HS-5 (cell line): ENCODE measurements around the gene PPM1F.

Source experiments
- DNase-seq: peaks from one replicate; pipeline ENCODE4 v3.0.0-alpha.2; 2012; ENCODE audit warnings: low read depth

PPM1F gene

GRCh38 chr22:21952586-21953571, at the start of gene PPM1F:
Gene PPM1F, minus strand, starts transcription at chr22:21952848. Its CDS starts 6,800 bp downstream, at chr22:21946048.
- DNase-seq, result no peak

GRCh38 chr22:22001664-22002525, 49.2 kb upstream of the PPM1F start:
- no peak for DNase-seq

DNA sequence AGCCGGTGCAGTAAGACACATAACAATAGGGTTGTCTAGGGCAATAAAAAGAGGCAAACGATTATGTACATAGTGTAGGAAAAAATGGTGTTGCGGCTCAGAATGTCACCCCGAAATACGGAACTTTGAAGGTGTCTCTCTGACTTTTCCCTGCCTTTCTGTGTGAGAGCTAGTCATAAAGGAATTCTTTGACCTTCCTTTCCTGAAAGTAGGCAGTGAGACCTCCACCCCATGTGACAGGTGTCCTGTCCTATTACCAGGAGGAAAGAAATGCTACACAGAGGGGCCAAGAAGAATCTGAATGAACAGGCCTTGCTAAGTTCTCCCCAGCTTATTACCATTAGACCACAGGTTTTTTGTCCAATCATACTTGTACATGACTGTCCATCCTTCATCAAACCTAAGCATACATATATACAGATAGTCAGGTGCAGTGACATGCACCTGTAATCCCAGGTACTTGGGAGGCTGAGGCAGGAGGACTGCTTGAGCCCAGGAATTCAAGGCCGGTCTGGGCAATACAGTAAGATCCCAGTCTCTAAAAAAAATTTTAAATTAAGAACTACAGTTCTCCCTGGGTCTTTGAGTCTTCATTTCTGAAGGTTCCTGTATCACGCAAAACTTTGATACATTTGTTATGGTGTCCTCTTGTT, 46.1 kb upstream of the PPM1F start:
- no peak for DNase-seq

DNA sequence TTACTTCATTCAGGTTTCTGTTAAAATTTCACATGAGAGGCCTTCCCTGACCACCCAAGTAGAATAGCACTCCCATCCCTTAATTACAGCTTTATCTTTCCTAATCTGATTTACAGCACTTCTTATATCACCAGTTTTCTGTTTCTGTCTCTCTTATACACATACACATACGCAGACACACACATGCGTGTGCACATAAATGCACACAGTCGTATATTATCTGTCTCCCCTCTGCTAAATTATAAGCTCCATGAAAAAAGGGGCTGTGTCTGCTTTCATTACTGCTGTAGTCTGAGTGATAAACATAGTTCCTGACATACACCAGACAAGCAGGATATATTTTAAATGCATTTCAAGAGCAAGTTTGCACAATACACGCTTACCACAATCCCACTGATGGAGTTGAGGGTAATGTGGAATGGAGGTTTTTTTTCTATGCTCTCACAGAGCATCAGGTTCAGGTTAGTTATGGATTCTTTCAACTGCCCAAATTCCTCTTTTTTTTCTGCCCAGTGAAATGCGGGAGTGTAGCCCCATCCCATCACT, 43.6 kb upstream of the PPM1F start:
- DNase-seq, result no peak

DNA sequence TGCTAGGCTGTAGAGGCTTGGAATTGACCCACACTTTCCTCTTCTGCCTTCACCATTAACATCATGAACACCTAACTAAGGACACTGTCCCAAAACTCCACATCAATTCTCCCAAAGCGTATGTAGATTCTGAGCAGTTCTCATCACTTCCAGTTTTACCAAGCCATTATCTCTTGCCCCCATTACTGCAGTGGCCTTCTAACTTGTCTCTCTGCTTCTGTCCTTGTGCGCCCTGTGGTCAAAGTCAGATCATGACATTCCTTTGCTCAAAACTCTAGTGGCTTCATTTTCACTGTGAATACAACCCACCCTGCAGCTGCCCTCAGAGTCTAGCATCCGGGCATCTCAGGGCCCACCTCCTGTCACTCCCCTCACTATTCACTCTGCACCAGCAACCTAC, 43.0 kb upstream of the PPM1F start:
- DNase-seq, result no peak

DNA sequence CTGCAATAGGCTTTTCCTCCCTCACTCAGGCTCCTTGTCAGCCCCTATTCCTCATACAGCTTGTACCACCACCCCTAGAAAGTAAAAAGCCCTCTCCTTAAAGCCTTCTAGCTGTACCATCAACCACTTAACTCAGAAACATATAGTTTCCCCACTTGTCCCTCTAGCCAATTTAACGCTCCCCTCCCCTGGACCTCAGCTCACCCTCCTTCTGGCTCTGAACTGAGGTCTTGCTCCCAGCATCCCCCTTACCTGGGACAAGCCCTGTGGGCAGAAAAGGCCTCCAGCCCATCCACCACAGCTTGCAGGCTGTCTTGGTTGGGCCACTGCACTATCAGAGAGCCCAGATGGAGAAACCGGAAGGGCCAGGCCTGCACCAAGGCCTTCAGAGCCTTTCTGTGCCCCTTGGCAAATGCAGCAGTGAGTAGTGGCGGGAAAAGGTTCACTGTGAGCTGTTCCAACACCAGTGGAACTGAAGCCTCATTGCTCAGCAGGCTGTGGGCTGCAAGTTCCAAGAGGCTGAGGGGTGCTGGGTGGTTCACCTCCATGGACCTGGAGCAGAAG, 42.3 kb upstream of the PPM1F start:
- DNase-seq, result no peak

GRCh38 chr22:21992593-21993237, 40.1 kb upstream of the PPM1F start:
- no peak for DNase-seq

DNA sequence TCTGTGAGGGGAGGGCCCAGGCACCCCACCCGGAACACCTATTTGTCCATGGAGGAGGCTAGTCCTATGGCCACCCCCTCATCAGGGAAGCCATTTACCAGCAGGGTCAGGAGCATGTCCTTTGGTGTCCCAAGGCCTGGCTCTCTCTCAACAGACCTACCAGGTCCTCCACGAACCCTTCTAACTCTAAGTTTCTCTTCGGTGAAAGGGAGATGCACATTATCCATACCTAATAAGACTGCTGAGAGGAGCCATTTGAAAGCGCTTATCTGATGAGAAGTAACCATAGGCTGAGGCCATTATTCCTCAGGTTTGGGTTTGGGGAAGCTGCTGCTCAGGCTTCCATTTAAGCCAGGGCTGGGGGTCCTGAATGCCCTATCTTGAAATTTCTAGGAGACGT, 39.1 kb upstream of the PPM1F start:
- DNase-seq, result no peak

DNA sequence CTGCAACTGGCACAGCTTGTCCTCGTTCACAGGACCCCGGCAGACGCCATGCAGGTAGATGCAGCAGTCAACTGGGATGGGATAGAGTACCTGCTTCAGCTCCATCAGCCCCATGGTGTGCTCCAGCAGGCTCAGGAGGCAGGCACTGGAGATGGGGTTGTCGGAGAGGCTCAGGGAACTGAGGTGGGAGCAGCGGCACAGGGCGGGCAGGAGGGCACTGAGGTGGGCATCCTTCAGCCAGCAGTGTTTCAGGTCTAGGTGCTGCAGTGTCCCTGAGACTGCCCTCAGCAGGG, 38.6 kb upstream of the PPM1F start:
- DNase-seq, result no peak

DNA sequence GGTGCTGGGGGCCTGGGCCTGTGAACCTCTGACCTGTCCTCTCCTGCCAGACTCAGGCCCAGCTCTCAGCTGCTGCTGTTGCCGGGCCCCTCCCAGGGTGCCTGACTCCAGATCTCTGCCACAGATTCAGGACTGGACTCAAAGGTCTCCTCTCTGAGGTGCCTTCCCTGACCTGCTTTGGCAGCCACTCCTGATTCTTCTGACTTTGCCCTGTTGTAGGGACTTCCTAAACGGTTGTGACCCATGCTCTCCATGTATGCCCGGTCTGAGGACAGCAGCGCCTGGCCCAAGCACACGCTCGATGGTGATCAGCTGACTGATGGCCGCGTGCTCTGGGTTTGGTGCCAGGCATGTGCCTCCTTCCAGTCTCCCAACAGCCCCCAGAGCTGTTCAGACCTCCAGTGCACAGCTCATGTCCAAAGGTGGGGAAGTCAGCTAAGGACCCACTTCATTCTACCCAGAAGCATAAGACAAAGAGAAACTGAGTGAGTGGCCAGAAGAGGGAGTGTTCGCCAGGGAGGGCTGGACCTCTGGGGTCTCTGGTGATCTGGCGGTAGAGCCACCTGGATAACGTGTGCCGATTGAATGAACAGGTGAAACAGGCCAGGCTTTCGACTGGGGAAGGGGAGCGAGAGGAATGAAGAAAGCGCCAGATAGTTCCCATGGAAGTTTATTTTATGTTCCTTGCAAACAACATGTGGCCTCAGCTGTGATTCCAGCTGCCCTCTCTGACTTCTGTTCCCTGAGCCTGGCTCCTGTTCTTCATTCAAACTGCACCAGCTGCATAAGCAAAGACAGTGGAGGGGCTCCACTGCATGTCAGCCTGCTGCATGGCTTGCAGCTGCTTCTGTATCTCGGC, 38.0 kb upstream of the PPM1F start:
- no peak for DNase-seq

- no peak for DNase-seq
Measured at GRCh38 chr22:21989049-21989448, 36.4 kb upstream of the PPM1F start.

DNA sequence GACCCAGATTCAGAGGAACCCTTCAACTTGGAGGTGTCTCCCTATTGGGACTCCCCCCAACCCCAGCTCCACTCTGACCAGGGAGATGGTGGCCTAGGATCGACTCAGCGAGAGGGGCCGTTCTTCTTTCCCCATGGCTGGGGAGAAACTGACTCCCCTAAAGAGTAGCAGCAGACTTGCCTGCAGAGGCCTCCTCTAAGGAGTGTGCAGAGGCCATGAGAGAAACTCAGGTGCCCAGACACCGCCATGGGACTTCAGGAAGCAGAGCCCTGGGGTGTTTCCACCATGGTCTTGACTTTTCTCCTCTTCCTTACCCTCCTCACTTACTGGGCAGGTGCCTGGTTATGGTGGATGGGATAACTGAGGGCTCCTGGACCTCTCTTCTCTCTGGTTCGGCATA, 32.6 kb upstream of the PPM1F start:
- DNase-seq, result no peak

DNA sequence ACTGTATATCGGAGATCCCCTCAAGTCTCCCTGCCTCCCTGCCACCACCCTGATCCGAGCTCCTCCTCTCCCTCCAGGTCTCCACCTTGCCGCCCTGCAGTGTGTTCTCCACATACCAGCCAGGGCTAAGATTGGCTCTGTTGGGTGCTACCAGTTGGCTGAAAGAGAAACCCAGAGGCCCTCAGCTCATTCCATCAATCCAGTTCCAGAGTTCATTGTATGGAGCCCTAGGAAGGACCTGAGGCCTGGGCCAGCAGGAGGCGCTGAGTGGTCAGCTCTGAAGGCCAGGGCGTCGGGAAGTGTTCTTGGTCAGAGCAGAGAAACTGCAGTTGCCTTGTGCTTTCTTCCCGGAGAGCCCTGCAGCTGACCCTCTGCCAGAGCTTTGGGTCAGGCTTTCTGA, 32.1 kb upstream of the PPM1F start:
- DNase-seq, result no peak

DNA sequence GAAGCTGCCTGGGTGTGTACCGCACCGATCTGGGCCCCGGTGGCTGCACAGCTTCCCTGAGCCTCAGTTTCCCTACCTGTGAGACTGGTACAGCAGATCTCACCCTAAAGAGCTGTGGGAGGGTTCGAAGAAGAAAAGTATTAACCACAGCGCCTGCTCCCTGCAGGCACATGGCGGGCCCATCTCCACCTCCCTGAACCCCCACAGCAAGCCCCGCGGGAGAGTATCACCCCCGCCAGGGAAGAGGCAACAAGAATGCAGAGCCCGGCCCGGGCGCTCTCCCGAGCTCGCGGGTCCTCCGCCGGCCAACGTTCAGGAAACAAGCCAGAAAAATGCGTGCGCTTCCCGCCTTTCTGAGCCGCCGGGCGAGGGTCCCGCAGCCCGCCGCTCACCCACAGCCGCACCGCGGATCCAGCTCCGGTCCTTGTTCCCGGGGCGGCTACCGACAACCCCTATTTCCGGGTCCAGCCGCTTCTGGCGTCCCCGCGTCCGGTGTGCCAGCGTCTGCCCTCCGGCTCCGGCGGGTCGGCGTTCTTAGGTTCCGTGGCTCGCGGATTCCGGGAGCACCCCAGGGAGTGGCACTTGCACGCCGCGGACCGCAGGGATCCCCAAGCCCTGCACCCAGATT, 29.8 kb upstream of the PPM1F start, which contains the start of gene TOP3B:
TOP3B (minus strand) TSS at position 450 of the 628 bp plus-strand sequence. CDS start 7,078 bp downstream, outside the sequence.
- DNase-seq, result peak; percentile 15

DNA sequence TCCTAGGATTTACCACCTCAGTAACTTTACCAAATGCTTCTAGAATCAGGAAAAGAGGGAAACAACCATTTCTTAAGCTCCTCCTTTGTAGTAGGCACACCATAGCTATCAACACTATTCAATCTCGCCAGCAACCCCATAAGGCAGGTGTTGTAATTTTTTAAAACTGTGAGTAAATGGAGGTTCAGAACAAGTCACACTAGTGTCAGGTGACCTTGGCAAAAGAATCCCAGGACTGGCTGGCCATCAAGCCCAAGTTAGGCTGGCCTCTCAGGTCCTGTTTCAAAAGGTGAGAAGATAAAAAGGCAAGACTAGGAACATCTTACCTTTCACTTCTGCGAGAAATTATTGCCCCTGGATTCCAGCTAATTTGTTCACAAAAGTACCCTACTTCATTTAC, 29.2 kb upstream of the PPM1F start:
- DNase-seq, result no peak

DNA sequence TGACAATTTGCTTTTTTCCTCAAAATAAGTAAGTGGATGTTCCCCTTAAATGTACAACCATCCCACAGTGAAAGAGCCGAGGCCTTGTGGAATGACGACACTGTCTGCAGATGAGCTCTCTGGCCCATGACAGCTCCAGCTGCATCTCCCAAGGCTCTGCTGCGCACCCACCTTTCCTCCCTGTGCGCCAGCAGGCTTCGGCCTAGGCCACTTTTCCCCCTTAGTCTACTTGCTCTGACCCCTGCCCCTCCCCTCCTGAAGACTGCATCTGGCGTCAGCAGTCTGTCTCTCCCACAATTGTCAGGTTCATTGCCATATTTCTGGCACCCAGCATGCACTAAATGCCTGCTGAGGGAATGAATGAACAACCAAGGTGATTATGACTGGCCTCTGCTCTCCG, 27.9 kb upstream of the PPM1F start:
- no peak for DNase-seq

DNA sequence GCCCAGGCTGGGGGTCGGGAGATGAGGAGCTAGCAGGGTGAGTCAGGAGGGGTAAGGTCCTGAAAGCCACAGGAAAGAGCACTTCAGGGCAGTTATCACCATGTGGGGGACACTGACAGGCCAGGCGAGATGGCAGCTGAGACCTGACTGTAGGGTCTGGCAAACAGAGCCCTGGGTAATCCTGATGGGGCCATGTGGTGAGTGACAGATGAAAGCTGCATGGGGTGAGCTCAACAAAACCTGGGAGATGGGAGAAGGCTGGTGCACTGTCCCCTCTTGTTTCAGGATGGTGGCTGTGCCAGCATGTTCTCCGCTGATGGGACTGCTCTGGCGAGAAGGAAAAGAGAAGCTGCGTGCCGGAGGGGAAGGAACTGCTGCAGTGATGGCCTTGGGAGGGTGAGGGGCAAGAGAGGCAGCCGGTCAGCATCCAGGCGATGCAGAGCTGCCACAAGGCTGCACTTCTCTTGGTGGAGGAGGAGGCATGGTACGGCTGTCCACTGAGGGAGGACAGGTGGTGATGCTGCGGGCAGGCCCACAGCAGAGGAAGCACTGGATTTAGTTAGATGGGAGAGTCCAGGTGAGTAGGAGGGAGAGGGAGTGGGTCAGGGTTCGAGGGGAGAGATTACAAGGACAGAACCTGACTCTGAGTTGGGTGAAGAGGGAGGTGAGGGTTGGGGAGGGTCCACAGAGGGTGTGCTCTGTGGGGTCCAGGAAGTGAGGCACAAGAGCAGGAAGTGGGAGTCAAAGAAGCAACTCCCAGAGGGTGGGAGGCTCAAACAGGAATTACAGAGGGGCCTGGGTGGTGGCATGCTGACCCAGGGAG, 26.1 kb upstream of the PPM1F start:
- DNase-seq, result no peak

DNA sequence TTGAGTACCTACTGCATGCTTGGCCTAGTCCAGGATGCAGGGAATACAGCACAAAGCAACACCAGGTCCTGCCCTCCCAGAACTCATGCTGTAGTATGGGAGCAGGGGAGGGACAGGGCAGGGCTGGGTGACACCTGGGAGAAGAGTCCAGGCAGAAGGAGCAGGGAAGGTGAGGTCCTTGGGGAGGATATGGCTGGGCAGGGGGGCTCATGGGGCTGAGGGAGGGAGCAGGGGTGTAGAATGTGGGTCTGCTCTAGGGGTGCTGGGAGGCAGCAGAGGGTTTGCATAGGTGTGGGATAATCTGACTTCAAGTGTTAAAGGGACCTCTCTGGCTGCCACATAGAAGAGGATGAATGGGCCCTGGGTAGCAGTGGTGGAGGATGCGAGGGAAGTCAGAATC, 25.2 kb upstream of the PPM1F start:
- no peak for DNase-seq

DNA sequence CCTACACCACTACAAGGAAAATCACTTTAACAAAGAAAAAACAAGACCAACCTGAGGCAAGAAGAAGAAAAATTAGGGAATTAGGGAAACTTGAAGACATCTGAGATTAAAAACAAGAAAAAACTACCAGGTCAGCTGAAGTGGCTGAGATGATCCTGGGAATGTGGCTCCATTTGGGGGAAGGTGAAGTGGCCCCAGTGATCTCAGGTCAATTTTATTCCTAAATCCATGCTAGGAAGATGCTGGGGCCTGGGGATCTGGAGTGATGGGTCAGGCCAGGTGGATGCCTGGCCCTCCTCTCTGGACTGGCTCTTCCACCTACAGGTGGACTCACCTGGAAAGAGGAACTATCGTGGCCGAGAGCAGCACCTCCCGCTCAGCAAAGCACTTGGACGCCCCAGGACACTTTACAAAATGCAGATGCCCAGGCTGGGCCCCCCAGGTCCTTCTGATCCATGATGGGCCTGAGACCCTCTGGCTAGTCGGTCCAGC, 23.3 kb upstream of the PPM1F start:
- no peak for DNase-seq
